HEK293 (cell line): ENCODE results near the gene RIPK1.

ENCODE experiments used
- FEZF1 ChIP-seq: fragments of 450-650 bp; formaldehyde crosslinking; IDR thresholded peaks from 2 replicates; pipeline ENCODE4 v1.5.1; 2016; ENCODE audit warnings: missing biosample characterization, missing genetic modification characterization
- GFI1B ChIP-seq: fragments of 450-650 bp; formaldehyde crosslinking; IDR thresholded peaks from 2 replicates; pipeline ENCODE4 v1.5.1; 2016; ENCODE audit warnings: missing biosample characterization, missing genetic modification characterization
- KLF9 ChIP-seq: fragments of 450-650 bp; formaldehyde crosslinking; IDR thresholded peaks from 2 replicates; pipeline ENCODE4 v1.5.1; 2016; ENCODE audit warnings: missing biosample characterization, missing genetic modification characterization, low read depth
- MEIS1 ChIP-seq: sonication (generic); formaldehyde crosslinking; IDR thresholded peaks from 2 replicates; pipeline ENCODE4 v1.8.1; 2022; ENCODE audit warnings: missing genetic modification reagents, mild to moderate bottlenecking, borderline replicate concordance
- MZF1 ChIP-seq: fragments of 450-650 bp; formaldehyde crosslinking; IDR thresholded peaks from 2 replicates; pipeline ENCODE4 v1.5.1; 2017; ENCODE audit warnings: missing biosample characterization, missing genetic modification characterization, borderline replicate concordance
- OVOL3 ChIP-seq: fragments of 450-650 bp; formaldehyde crosslinking; IDR thresholded peaks from 2 replicates; pipeline ENCODE4 v1.5.1; 2016; ENCODE audit warnings: missing biosample characterization, missing genetic modification characterization
- SP7 ChIP-seq: fragments of 450-650 bp; formaldehyde crosslinking; IDR thresholded peaks from 2 replicates; pipeline ENCODE4 v1.5.1; 2016; ENCODE audit warnings: missing biosample characterization, missing genetic modification characterization
- ZBTB8A ChIP-seq: fragments of 450-650 bp; formaldehyde crosslinking; IDR thresholded peaks from 2 replicates; pipeline ENCODE4 v1.5.1; 2016; ENCODE audit warnings: missing biosample characterization, missing genetic modification characterization
- ZIC2 ChIP-seq: fragments of 450-650 bp; formaldehyde crosslinking; IDR thresholded peaks from 2 replicates; pipeline ENCODE4 v1.5.1; 2016; ENCODE audit warnings: missing biosample characterization, missing genetic modification characterization
- ZNF157 ChIP-seq: fragments of 450-650 bp; formaldehyde crosslinking; IDR thresholded peaks from 2 replicates; pipeline ENCODE4 v1.5.1; 2016; ENCODE audit warnings: missing biosample characterization, missing genetic modification characterization
- ZNF16 ChIP-seq: fragments of 450-650 bp; formaldehyde crosslinking; IDR thresholded peaks from 2 replicates; pipeline ENCODE4 v1.5.1; 2016; ENCODE audit warnings: low read depth, missing biosample characterization, missing genetic modification characterization
- ZNF174 ChIP-seq: fragments of 450-650 bp; formaldehyde crosslinking; IDR thresholded peaks from 2 replicates; pipeline ENCODE4 v1.5.0; 2017; ENCODE audit warnings: missing biosample characterization, mild to moderate bottlenecking, missing genetic modification characterization
- ZNF302 ChIP-seq: fragments of 450-650 bp; formaldehyde crosslinking; IDR thresholded peaks from 2 replicates; pipeline ENCODE4 v1.5.1; 2016; ENCODE audit warnings: missing biosample characterization, missing genetic modification characterization, low read depth
- ZNF341 ChIP-seq: fragments of 450-650 bp; formaldehyde crosslinking; IDR thresholded peaks from 2 replicates; pipeline ENCODE4; 2016; ENCODE audit warnings: low read depth, missing biosample characterization, missing genetic modification characterization
- ZNF354C ChIP-seq: fragments of 450-650 bp; formaldehyde crosslinking; IDR thresholded peaks from 2 replicates; pipeline ENCODE4 v1.5.1; 2016; ENCODE audit warnings: missing biosample characterization, missing genetic modification characterization, low read depth, borderline replicate concordance
- ZNF549 ChIP-seq: fragments of 450-650 bp; IDR thresholded peaks from 2 replicates; pipeline ENCODE4 v1.5.1; 2018; ENCODE audit warnings: missing biosample characterization, missing genetic modification characterization, mild to moderate bottlenecking, inconsistent platforms, moderate library complexity
- ZNF600 ChIP-seq: fragments of 450-650 bp; formaldehyde crosslinking; IDR thresholded peaks from 2 replicates; pipeline ENCODE4 v1.5.1; 2016; ENCODE audit warnings: missing biosample characterization, missing genetic modification characterization
- ZNF629 ChIP-seq: fragments of 450-650 bp; formaldehyde crosslinking; IDR thresholded peaks from 2 replicates; pipeline ENCODE4 v1.5.1; 2017; ENCODE audit warnings: missing biosample characterization, missing genetic modification characterization
- ZNF837 ChIP-seq: fragments of 450-650 bp; formaldehyde crosslinking; IDR thresholded peaks from 2 replicates; pipeline ENCODE4 v1.5.1; 2016; ENCODE audit warnings: missing biosample characterization, missing genetic modification characterization
- ZNF843 ChIP-seq: fragments of 450-650 bp; formaldehyde crosslinking; IDR thresholded peaks from 2 replicates; pipeline ENCODE4 v1.5.1; 2016; ENCODE audit warnings: missing biosample characterization, missing genetic modification characterization
- TF ChIP-seq, protein P1 (sequence below): fragments of 450-650 bp; formaldehyde crosslinking; IDR thresholded peaks from 2 replicates; pipeline ENCODE4 v1.5.1; 2016; ENCODE audit warnings: missing biosample characterization, missing genetic modification characterization
- TF ChIP-seq, protein P2 (sequence below): fragments of 450-650 bp; formaldehyde crosslinking; IDR thresholded peaks from 2 replicates; pipeline ENCODE4 v1.5.1; 2016; ENCODE audit warnings: missing biosample characterization, missing genetic modification characterization
- TF ChIP-seq, protein P3 (sequence below): fragments of 450-650 bp; formaldehyde crosslinking; IDR thresholded peaks from 2 replicates; pipeline ENCODE4 v1.5.1; 2016; ENCODE audit warnings: missing biosample characterization, missing genetic modification characterization
- TF ChIP-seq, protein P4 (sequence below): fragments of 450-650 bp; formaldehyde crosslinking; IDR thresholded peaks from 2 replicates; pipeline ENCODE4 v1.5.0; 2017; ENCODE audit warnings: missing biosample characterization, missing genetic modification characterization, borderline replicate concordance
- TF ChIP-seq, protein P5 (sequence below): fragments of 450-650 bp; formaldehyde crosslinking; IDR thresholded peaks from 2 replicates; pipeline ENCODE4 v1.5.1; 2017; ENCODE audit warnings: missing biosample characterization, mild to moderate bottlenecking, missing genetic modification characterization, moderate library complexity
- TF ChIP-seq, protein P6 (sequence below): fragments of 450-650 bp; formaldehyde crosslinking; IDR thresholded peaks from 2 replicates; pipeline ENCODE4 v1.5.1; 2016; ENCODE audit warnings: missing biosample characterization, missing genetic modification characterization

The RIPK1 gene

DNA sequence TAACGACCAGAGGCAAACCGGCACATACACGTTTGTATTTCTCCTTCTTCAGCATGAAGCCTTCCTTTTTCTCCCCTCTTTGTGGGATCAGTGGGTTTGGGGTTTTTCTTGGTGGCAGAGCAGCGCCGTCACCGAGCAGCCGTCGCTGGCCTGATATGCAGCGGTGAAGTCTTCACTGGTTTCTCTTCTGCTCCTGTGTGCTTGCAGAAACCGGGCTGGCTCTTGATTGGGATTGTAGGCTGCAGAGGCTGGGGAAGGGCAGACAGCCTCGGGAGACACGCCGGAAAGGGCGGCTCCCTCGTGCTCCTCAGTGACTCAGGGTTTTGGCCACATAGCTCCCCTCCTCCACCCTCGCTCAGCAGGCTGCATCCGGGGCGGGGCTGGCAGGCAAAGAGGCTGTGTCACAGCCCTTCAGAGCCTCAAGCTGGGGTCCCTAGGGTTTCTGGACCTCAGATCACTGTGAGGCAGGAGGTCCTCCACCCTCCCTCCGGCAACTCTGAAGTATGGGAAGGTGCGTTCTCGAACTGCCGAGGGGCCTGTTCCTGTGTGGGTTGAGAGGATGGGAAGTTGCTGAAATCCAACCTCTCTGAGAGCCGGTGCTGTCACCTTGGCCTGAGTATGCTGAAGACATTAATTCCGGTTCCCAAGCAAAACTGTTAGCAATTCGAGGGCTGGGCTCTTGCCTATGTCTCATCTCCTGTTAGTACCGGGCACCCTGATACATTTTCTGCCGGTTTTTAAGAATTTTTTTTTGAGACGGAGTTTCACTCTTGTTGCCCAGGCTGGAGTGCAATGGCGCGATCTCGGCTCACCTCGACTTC, 44.4 kb upstream of the RIPK1 start (continued):
- TF ChIP-seq, protein P1, sequence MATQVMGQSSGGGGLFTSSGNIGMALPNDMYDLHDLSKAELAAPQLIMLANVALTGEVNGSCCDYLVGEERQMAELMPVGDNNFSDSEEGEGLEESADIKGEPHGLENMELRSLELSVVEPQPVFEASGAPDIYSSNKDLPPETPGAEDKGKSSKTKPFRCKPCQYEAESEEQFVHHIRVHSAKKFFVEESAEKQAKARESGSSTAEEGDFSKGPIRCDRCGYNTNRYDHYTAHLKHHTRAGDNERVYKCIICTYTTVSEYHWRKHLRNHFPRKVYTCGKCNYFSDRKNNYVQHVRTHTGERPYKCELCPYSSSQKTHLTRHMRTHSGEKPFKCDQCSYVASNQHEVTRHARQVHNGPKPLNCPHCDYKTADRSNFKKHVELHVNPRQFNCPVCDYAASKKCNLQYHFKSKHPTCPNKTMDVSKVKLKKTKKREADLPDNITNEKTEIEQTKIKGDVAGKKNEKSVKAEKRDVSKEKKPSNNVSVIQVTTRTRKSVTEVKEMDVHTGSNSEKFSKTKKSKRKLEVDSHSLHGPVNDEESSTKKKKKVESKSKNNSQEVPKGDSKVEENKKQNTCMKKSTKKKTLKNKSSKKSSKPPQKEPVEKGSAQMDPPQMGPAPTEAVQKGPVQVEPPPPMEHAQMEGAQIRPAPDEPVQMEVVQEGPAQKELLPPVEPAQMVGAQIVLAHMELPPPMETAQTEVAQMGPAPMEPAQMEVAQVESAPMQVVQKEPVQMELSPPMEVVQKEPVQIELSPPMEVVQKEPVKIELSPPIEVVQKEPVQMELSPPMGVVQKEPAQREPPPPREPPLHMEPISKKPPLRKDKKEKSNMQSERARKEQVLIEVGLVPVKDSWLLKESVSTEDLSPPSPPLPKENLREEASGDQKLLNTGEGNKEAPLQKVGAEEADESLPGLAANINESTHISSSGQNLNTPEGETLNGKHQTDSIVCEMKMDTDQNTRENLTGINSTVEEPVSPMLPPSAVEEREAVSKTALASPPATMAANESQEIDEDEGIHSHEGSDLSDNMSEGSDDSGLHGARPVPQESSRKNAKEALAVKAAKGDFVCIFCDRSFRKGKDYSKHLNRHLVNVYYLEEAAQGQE = no peak
- TF ChIP-seq ZNF549 (no peak), ZIC2 (tag by site-specific recombination) (peak; percentile 77), GFI1B (tag by site-specific recombination) (no peak), ZBTB8A (peak; percentile 77), SP7 (tag by site-specific recombination) (peak; percentile 88), OVOL3 (tag by site-specific recombination) (no peak), ZNF837 (tag by site-specific recombination) (no peak), MEIS1 (CRISPR knock-in tag) (no peak), ZNF174 (tag by site-specific recombination) (no peak), MZF1 (tag by site-specific recombination) (no peak), ZNF843 (no peak), ZNF302 (no peak), ZNF157 (tag by site-specific recombination) (no peak), ZNF16 (tag by site-specific recombination) (no peak), ZNF341 (tag by site-specific recombination) (no peak), ZNF629 (no peak; the same call in 1 of the 2 replicates), FEZF1 (tag by site-specific recombination) (no peak), KLF9 (tag by site-specific recombination) (peak; percentile 51; the same call in 1 of the 2 replicates), ZNF354C (tag by site-specific recombination) (no peak), ZNF600 (tag by site-specific recombination) (peak; percentile 78; the same call in 1 of the 2 replicates)
- TF ChIP-seq, protein P2, sequence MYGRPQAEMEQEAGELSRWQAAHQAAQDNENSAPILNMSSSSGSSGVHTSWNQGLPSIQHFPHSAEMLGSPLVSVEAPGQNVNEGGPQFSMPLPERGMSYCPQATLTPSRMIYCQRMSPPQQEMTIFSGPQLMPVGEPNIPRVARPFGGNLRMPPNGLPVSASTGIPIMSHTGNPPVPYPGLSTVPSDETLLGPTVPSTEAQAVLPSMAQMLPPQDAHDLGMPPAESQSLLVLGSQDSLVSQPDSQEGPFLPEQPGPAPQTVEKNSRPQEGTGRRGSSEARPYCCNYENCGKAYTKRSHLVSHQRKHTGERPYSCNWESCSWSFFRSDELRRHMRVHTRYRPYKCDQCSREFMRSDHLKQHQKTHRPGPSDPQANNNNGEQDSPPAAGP (tag by site-specific recombination) = peak; percentile 81; the same call in 1 of the 2 replicates
- TF ChIP-seq, protein P3, sequence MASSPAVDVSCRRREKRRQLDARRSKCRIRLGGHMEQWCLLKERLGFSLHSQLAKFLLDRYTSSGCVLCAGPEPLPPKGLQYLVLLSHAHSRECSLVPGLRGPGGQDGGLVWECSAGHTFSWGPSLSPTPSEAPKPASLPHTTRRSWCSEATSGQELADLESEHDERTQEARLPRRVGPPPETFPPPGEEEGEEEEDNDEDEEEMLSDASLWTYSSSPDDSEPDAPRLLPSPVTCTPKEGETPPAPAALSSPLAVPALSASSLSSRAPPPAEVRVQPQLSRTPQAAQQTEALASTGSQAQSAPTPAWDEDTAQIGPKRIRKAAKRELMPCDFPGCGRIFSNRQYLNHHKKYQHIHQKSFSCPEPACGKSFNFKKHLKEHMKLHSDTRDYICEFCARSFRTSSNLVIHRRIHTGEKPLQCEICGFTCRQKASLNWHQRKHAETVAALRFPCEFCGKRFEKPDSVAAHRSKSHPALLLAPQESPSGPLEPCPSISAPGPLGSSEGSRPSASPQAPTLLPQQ = 0 out of 2 replicates have a peak, but pooled peaks have one; percentile 23
- TF ChIP-seq, protein P4, sequence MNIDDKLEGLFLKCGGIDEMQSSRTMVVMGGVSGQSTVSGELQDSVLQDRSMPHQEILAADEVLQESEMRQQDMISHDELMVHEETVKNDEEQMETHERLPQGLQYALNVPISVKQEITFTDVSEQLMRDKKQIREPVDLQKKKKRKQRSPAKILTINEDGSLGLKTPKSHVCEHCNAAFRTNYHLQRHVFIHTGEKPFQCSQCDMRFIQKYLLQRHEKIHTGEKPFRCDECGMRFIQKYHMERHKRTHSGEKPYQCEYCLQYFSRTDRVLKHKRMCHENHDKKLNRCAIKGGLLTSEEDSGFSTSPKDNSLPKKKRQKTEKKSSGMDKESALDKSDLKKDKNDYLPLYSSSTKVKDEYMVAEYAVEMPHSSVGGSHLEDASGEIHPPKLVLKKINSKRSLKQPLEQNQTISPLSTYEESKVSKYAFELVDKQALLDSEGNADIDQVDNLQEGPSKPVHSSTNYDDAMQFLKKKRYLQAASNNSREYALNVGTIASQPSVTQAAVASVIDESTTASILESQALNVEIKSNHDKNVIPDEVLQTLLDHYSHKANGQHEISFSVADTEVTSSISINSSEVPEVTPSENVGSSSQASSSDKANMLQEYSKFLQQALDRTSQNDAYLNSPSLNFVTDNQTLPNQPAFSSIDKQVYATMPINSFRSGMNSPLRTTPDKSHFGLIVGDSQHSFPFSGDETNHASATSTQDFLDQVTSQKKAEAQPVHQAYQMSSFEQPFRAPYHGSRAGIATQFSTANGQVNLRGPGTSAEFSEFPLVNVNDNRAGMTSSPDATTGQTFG = no peak
- TF ChIP-seq, protein P5, sequence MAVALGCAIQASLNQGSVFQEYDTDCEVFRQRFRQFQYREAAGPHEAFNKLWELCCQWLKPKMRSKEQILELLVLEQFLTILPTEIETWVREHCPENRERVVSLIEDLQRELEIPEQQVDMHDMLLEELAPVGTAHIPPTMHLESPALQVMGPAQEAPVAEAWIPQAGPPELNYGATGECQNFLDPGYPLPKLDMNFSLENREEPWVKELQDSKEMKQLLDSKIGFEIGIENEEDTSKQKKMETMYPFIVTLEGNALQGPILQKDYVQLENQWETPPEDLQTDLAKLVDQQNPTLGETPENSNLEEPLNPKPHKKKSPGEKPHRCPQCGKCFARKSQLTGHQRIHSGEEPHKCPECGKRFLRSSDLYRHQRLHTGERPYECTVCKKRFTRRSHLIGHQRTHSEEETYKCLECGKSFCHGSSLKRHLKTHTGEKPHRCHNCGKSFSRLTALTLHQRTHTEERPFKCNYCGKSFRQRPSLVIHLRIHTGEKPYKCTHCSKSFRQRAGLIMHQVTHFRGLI = no peak
- TF ChIP-seq, protein P6, sequence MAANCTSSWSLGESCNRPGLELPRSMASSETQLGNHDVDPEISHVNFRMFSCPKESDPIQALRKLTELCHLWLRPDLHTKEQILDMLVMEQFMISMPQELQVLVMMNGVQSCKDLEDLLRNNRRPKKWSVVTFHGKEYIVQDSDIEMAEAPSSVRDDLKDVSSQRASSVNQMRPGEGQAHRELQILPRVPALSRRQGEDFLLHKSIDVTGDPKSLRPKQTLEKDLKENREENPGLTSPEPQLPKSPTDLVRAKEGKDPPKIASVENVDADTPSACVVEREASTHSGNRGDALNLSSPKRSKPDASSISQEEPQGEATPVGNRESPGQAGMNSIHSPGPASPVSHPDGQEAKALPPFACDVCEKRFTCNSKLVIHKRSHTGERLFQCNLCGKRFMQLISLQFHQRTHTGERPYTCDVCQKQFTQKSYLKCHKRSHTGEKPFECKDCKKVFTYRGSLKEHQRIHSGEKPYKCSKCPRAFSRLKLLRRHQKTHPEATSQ (tag by site-specific recombination) = no peak
